Measurements from ENCODE around the gene PTPRCAP. TPM values are rescaled to one million over a fixed set of nuclear protein-coding genes. Genes with fewer than 3 reads are reported as not detected.

The PTPRCAP gene
- total RNA-seq, 2 donors from 2014 or later = 94.5 to 119 TPM

DNA sequence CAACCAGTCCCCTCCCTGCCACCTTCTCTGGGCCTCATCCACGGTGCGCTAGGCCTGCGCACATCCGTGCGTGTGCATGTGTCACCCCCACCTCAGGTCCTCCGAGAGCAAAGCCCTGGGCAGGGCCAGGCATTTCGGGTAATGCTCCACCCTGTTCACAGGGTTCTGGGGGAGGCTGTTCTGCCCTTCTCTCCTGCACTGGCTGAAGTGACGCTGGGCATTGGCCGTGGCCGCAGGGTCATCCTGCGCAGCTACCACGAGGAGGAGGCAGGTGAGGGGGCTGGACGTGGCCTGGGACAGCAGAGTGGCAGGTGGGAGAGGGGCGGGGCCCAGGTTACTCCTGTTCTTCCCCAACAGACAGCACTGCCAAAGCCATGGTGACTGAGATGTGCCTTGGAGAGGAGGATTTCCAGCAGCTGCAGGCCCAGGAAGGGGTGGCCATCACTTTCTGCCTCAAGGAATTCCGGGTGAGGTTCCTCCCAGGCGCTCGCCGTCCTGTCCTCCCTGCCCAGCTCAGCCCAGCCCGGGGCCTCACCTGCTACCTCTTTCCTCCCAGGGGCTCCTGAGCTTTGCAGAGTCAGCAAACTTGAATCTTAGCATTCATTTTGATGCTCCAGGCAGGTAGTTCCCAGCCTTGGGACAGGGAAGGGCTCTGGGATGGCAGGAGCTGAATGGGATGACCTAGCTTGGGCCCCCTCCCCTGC, 41.8 kb downstream of the PTPRCAP start:
- no peak for DNase-seq
- Mint-ChIP-seq H3K27ac (peak overlapping the region; percentile 22), H3K9me3 (no peaks in the 10 kb centered on the region), H3K36me3 (ENCODE audit: insufficient read depth in 2 of 2) (peaks cover 6 to 16% of the 10 kb centered on the region in 2 donors), H3K4me1 (ENCODE audit: low read depth) (peaks cover 64% of the 10 kb centered on the region), H3K4me3 (no peak overlapping the region), H3K27me3 (ENCODE audit: low read depth) (no peaks in the 10 kb centered on the region)
- no peak for ATAC-seq (replicated peaks in 1 of 2)

DNA sequence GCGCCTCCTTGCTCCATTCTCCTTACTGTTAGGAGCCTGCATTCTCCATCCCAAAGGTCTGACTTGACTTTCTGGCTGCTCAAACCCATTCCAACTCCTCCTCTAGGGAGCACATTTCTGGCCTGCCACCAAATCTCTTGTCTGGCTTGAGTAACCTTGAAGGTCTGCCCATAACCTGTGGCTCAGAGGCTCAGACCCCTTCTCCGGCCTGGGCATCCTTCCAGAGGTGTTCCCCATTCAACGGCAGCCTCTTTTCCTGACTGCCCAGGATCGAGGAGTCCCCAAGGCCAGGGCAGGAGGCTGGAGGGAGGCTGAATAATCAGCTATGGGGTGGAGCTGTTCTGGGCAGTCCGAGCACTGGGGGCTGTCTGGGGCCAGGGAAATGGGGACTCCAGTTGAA, 43.5 kb downstream of the PTPRCAP start:
- H3K4me1 Mint-ChIP-seq (ENCODE audit: low read depth) = peaks cover 61% of the 10 kb centered on the region
- DNase-seq = no peak
- no peak overlapping the region for H3K27ac Mint-ChIP-seq
- H3K4me3 Mint-ChIP-seq = peak overlapping the region; percentile 70 to 95
- H3K36me3 Mint-ChIP-seq (ENCODE audit: insufficient read depth in 2 of 2) = peaks cover 3 to 16% of the 10 kb centered on the region in 2 donors
- H3K9me3 Mint-ChIP-seq = no peaks in the 10 kb centered on the region
- no peaks in the 10 kb centered on the region for H3K27me3 Mint-ChIP-seq (ENCODE audit: low read depth)
- ATAC-seq (replicated peaks in 1 of 2) = no peak

DNA sequence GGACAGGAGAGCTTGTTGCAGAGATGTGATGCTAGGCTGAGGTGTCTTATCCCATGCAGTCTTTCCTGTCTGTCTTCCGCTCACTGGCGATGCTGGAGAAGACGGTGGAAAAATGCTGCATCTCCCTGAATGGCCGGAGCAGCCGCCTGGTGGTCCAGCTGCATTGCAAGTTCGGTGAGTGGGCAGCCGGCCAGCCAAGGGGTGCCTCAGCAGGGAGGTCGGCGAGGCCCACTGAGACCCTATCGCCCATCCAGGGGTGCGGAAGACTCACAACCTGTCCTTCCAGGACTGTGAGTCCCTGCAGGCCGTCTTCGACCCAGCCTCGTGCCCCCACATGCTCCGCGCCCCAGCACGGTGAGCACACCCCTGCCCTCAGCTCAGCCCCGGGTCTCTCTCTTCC, 44.0 kb downstream of the PTPRCAP start:
- peak overlapping the region; percentile 70 to 95 for H3K4me3 Mint-ChIP-seq
- no peaks in the 10 kb centered on the region for H3K9me3 Mint-ChIP-seq
- no peak overlapping the region for H3K27ac Mint-ChIP-seq
- H3K4me1 Mint-ChIP-seq (ENCODE audit: low read depth) = peaks cover 63% of the 10 kb centered on the region
- ATAC-seq (replicated peaks in 1 of 2) = no peak
- no peak for DNase-seq
- H3K36me3 Mint-ChIP-seq (ENCODE audit: insufficient read depth in 2 of 2) = peaks cover 3 to 16% of the 10 kb centered on the region in 2 donors
- no peaks in the 10 kb centered on the region for H3K27me3 Mint-ChIP-seq (ENCODE audit: low read depth)

DNA sequence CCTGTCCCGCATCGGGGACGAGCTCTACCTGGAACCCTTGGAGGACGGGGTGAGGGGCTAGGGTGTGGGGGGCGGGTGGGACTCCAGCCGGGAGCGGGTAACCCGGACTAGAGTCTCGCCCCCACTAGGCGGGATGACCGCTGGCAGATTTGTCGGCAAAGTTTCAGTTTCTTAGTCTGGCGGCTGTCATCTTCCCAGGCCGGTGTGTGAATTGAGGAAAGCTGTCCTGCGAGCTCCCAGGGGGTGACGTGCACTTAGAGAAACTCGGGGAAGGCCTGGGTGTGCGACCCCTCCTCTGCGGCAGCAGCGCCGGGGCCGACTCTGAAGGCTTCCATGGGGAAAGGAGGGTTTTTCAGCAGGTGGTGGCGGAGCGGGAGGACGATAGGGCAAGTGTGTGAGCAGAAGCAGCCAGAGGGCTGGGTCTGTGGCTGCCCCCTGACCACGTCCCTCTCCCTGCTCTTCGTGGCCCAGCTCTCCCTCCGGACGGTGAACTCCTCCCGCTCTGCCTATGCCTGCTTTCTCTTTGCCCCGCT, 45.2 kb downstream of the PTPRCAP start:
- peak in 1 of 2 donors; percentile 1 for ATAC-seq (replicated peaks in 1 of 2)
- no peaks in the 10 kb centered on the region for H3K9me3 Mint-ChIP-seq
- peak overlapping the region; percentile 34 for H3K27ac Mint-ChIP-seq
- H3K27me3 Mint-ChIP-seq (ENCODE audit: low read depth) = no peaks in the 10 kb centered on the region
- H3K36me3 Mint-ChIP-seq (ENCODE audit: insufficient read depth in 2 of 2) = peaks cover 3 to 7% of the 10 kb centered on the region in 2 donors
- no peak for DNase-seq
- H3K4me3 Mint-ChIP-seq = peak overlapping the region; percentile 94 to 95
- peaks cover 51% of the 10 kb centered on the region for H3K4me1 Mint-ChIP-seq (ENCODE audit: low read depth)

DNA sequence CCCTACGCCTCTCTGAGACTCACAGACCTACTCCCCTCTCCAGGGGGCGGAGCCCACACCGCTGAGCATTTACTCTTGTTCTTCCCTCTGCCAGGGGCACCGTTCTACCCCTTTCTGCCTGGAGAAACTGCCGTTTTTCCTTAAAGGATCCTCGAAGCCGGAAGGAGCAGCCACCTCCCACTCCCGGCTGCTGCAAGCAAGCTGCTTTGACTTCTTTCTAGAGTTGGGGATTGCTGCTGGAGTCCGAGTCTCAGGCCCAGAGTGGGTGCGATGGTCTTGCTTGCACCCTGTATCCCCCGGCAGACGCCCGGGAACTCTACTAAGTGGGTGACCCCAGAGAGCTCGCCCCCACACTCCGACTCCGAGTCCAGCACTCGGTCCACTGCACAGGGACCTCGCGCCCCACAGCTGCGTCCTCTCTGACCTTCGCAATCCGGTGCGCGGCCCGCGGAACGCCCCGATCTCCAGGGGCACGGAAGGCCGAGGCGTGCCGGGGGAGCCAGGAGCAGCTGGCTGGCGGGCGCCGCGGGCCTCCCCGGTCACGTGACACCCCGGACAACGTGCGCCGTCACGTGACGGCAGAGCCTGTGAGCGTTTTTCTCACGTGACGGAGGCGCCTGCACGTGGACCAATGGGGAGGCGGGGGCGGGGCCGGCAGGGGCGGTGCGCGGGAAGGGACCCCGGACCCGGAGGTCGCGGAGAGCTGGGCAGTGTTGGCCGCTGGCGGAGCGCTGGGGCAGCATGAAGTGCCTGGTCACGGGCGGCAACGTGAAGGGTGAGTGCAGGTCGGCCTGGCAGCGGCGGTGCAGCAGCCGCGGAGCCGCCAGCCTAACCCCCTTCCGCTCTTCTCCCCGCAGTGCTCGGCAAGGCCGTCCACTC, 45.9 kb downstream of the PTPRCAP start, which contains the start of gene RAD9A:
Gene RAD9A, plus strand, starts transcription at position 683 of the 879 bp plus-strand sequence. Its CDS starts 59 bp downstream, at position 742.
- peak; percentile 89 for ATAC-seq (replicated peaks in 1 of 2)
- H3K4me1 Mint-ChIP-seq (ENCODE audit: low read depth) = peaks cover 44% of the 10 kb centered on the region
- DNase-seq = peak; percentile 93 to 96
- peak within 1 kb of the TSS; percentile 79 for H3K27ac Mint-ChIP-seq
- peaks cover 3 to 7% of the 10 kb centered on the region in 2 donors for H3K36me3 Mint-ChIP-seq (ENCODE audit: insufficient read depth in 2 of 2)
- no peaks in the 10 kb centered on the region for H3K27me3 Mint-ChIP-seq (ENCODE audit: low read depth)
- H3K9me3 Mint-ChIP-seq = no peaks in the 10 kb centered on the region
- H3K4me3 Mint-ChIP-seq = peak within 1 kb of the TSS; percentile 94 to 95

DNA sequence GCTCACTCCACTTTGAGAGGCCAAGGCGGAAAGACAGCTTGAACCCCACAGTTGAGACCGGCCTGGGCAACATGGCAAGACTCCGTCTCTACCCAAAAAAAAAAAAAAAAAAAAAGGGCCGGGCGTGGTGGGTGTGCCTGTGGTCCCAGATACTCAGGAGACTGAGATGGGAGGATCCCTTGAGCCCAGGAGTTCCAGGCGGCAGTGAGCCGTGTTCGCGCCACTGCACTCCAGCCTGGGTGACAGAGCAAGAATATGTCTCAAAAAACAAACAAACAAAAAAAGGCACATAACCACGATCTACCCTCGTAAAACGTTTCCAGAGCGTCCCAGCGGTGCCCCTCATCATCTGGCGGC, 46.6 kb downstream of the PTPRCAP start:
- no peak for ATAC-seq (replicated peaks in 1 of 2)

DNA sequence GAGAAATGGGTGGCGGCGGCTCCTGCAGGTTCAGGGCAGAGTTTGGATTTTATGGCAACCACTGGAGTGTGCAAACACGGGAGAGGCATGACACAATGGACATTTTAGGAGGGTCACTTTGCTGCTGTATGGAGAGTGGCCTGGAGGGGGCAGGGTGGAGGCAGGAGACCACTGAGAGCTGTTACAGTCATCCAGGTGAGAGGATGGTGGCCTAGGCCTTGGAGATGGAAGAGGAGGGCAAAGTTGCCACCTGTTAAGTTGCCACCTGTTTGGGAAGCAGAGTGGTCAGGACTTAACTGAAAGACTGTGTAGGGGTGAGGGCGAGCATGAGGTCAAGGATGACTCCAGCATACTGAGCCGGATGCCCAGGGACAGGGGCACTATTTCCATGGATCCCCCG, 48.0 kb downstream of the PTPRCAP start:
- Mint-ChIP-seq H3K9me3 (no peaks in the 10 kb centered on the region), H3K4me3 (peak overlapping the region; percentile 42 to 60), H3K36me3 (ENCODE audit: insufficient read depth in 2 of 2) (peaks cover 3 to 5% of the 10 kb centered on the region in 2 donors), H3K27me3 (ENCODE audit: low read depth) (no peaks in the 10 kb centered on the region), H3K4me1 (ENCODE audit: low read depth) (peaks cover 44% of the 10 kb centered on the region), H3K27ac (no peak overlapping the region)
- peak; percentile 41 to 43 for ATAC-seq (replicated peaks in 1 of 2)
- DNase-seq = peak; percentile 67

More for the DNA sequence above, 46.6 kb downstream of the PTPRCAP start:
- H3K27me3 Mint-ChIP-seq (ENCODE audit: low read depth) = no peaks in the 10 kb centered on the region
- peaks cover 3 to 7% of the 10 kb centered on the region in 2 donors for H3K36me3 Mint-ChIP-seq (ENCODE audit: insufficient read depth in 2 of 2)
- no peak overlapping the region for H3K27ac Mint-ChIP-seq
- DNase-seq = no peak
- peaks cover 38% of the 10 kb centered on the region for H3K4me1 Mint-ChIP-seq (ENCODE audit: low read depth)
- H3K4me3 Mint-ChIP-seq = peak overlapping the region; percentile 94 to 95
- no peaks in the 10 kb centered on the region for H3K9me3 Mint-ChIP-seq

DNA sequence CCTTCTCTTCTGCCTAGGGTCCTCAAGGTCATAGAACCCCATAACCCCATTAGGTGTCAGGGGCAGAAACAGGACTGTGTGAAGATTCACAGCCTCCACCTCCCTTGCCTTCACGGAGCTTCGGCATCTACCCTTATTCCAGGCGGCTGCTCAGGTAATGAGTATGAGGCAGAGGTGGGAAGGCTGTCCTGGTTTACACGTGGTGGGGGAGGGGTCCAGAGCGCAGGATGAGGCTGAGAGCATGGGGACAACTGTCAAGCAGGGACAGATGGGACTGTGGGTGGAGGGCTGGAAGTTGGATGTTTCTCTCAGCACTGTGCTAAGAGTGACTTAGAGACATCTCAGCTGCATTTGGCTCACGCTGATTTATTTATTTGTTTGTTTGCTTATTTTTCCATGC, 50.0 kb downstream of the PTPRCAP start:
- no peak overlapping the region for H3K4me3 Mint-ChIP-seq
- H3K27ac Mint-ChIP-seq = no peak overlapping the region
- H3K36me3 Mint-ChIP-seq (ENCODE audit: insufficient read depth in 2 of 2) = no peaks in the 10 kb centered on the region
- ATAC-seq (replicated peaks in 1 of 2) (no peak), DNase-seq (no peak)
- H3K4me1 Mint-ChIP-seq (ENCODE audit: low read depth) = peaks cover 34% of the 10 kb centered on the region
- no peaks in the 10 kb centered on the region for H3K9me3 Mint-ChIP-seq
- peaks cover 2% of the 10 kb centered on the region for H3K27me3 Mint-ChIP-seq (ENCODE audit: low read depth)

DNA sequence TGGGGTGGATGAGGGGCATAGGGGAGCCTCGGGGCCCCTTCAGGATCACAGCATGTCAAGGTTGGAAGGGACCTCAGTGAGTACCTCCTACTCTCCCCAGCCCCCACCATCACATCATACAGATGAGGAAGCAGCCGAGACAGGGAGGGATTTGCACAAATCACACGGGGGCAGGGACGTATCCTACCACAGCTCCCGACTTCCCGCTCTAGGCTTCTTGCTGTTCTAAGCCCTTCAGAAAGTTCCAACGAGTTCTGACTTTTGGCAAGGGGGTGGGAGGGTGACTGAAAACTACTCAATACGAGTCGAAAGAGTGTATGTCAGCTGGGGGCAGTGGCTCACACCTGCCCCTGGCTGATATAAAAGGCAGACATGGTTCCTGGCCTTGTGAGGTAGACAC, 50.4 kb downstream of the PTPRCAP start:
- Mint-ChIP-seq H3K4me3 (no peak overlapping the region), H3K27me3 (ENCODE audit: low read depth) (peaks cover 6% of the 10 kb centered on the region), H3K9me3 (no peaks in the 10 kb centered on the region), H3K36me3 (ENCODE audit: insufficient read depth in 2 of 2) (no peaks in the 10 kb centered on the region), H3K27ac (no peak overlapping the region), H3K4me1 (ENCODE audit: low read depth) (peaks cover 34% of the 10 kb centered on the region)
- ATAC-seq (replicated peaks in 1 of 2) (no peak), DNase-seq (no peak)

Other genes starting within 250 kb of the PTPRCAP start
- gene GRK2, start 171.2 kb downstream of the PTPRCAP start, total RNA-seq = 100 to 1,000 TPM; 379 to 422 TPM
- gene ANKRD13D, start 148.4 kb downstream of the PTPRCAP start, total RNA-seq = 10 to 100 TPM; 78.5 to 90.9 TPM
- gene SSH3, start 134.2 kb downstream of the PTPRCAP start, total RNA-seq = 10 to 100 TPM; 13.3 to 20.3 TPM
- gene POLD4, start 84.1 kb downstream of the PTPRCAP start, total RNA-seq = 10 to 100 TPM; 68.5 to 74.1 TPM
- gene CLCF1, start 64.1 kb downstream of the PTPRCAP start, total RNA-seq = under 1 TPM; 0.22 to 0.93 TPM
- 10 to 100 TPM; 36.7 to 41.2 TPM for gene RAD9A, start 45.7 kb downstream of the PTPRCAP start, total RNA-seq
- 100 to 1,000 TPM; 211 to 244 TPM for gene PPP1CA, start 35.8 kb downstream of the PTPRCAP start, total RNA-seq
- gene TBC1D10C, start 33.6 kb downstream of the PTPRCAP start, total RNA-seq = 100 to 1,000 TPM in 1 of 2 donors, 10 to 100 TPM in 1; 93.3 to 120 TPM
- gene CARNS1, start 22.0 kb downstream of the PTPRCAP start, total RNA-seq = 1 to 10 TPM; 3.8 to 5.0 TPM
- gene RPS6KB2, start 9.2 kb downstream of the PTPRCAP start, total RNA-seq = 10 to 100 TPM; 55.0 to 56.1 TPM
- gene CORO1B, start 5.8 kb upstream of the PTPRCAP start, total RNA-seq = 10 to 100 TPM; 58.2 to 91.9 TPM
- gene GPR152, start 15.0 kb upstream of the PTPRCAP start, total RNA-seq = not detected
- gene CABP4, start 17.7 kb upstream of the PTPRCAP start, total RNA-seq = 10 to 100 TPM in 1 of 2 donors, 1 to 10 TPM in 1; 8.9 to 10.4 TPM
- gene TMEM134, start 31.6 kb upstream of the PTPRCAP start, total RNA-seq = 10 to 100 TPM; 53.2 to 59.7 TPM
- 100 to 1,000 TPM; 172 to 184 TPM for gene AIP, start 45.3 kb upstream of the PTPRCAP start, total RNA-seq
- 100 to 1,000 TPM in 1 of 2 donors, 10 to 100 TPM in 1; 94.3 to 118 TPM for gene PITPNM1, start 67.7 kb upstream of the PTPRCAP start, total RNA-seq
- gene CDK2AP2, start 70.5 kb upstream of the PTPRCAP start, total RNA-seq = 100 to 1,000 TPM; 103 to 137 TPM
- gene CABP2, start 85.8 kb upstream of the PTPRCAP start, total RNA-seq = not detected
- gene GSTP1, start 146.1 kb upstream of the PTPRCAP start, total RNA-seq = 100 to 1,000 TPM; 199 to 215 TPM
- 100 to 1,000 TPM; 220 to 244 TPM for gene NDUFV1, start 169.3 kb upstream of the PTPRCAP start, total RNA-seq
- 10 to 100 TPM; 19.6 to 24.6 TPM for gene NUDT8, start 192.3 kb upstream of the PTPRCAP start, total RNA-seq
- gene TBX10, start 202.1 kb upstream of the PTPRCAP start, total RNA-seq = not detected
- under 1 TPM; 0.30 to 0.31 TPM for gene ACY3, start 213.0 kb upstream of the PTPRCAP start, total RNA-seq
- not detected for gene ALDH3B2, start 236.9 kb upstream of the PTPRCAP start, total RNA-seq

Measured in activated T-cell treated with anti-CD3 and anti-CD28 coated beads, Interleukin-2, amount 50 U/mL, for 72 hours (primary cell).